Right atrium auricular region (tissue), 2 donors: ENCODE measurements around the gene ARHGEF33. TPM values are rescaled to one million over a fixed set of nuclear protein-coding genes. Genes with fewer than 3 reads are reported as not detected.

Experiments used
- DNase-seq: peaks from one replicate; pipeline ENCODE4 v3.0.0-alpha.2; 2019; ENCODE audit warnings: low spot score
- H3K27ac ChIP-seq, 2 donors: fragments of 200-600 bp; sonication (generic); 1 replicate in 1 of 2; 2 replicates in 1 of 2; pipeline ENCODE4 v1.5.1; 2016 to 2019
- H3K27me3 ChIP-seq, 2 donors: fragments of 200-600 bp; sonication (generic); one replicate each; pipeline versions ENCODE4 v1.5.1 to v1.6.0; 2017 to 2019
- H3K36me3 ChIP-seq: fragments of 200-600 bp; sonication (generic); one replicate; pipeline ENCODE4 v1.5.1; 2016
- H3K4me1 ChIP-seq, 2 donors: fragments of 200-600 bp; sonication (generic); one replicate each; pipeline versions ENCODE4 v1.5.1 to v1.6.0; 2017 to 2019
- H3K4me3 ChIP-seq, 2 donors: fragments of 200-600 bp; sonication (generic); 1 replicate in 1 of 2; 2 replicates in 1 of 2; pipeline ENCODE4 v1.5.1; 2017 to 2019; ENCODE audit warnings: mild to moderate bottlenecking in 1 of 2, moderate library complexity in 1 of 2
- H3K9me3 ChIP-seq, 2 donors: fragments of 200-600 bp; sonication (generic); one replicate each; pipeline ENCODE4 v1.5.1; 2019
- total RNA-seq, 2 donors: library from RNA; depleted of rRNA; stranded (reverse); fragments of >200 nt; gene quantifications; one replicate each; pipeline ENCODE4 v1.1.0, GENCODE V29; 2016
- TF ChIP-seq, protein P1 (sequence below), 2 donors: fragments of 200-600 bp; sonication (generic); IDR thresholded peaks; one replicate each; pipeline ENCODE4 v1.5.1; 2019; ENCODE audit warnings: antibody characterized with exemption in 2 of 2

The ARHGEF33 gene
- total RNA-seq, 2 donors from 2014 or later = 0.24 to 1.0 TPM

GRCh38 chr2:39017334-39017733 is 127.7 kb downstream of the ARHGEF33 start:
- DNase-seq = no peak
- Histone ChIP-seq H3K4me1 (peaks cover 0 to 13% of the 10 kb centered on the region in 2 donors), H3K27ac (no peak overlapping the region), H3K4me3 (no peak overlapping the region), H3K27me3 (no peaks in the 10 kb centered on the region), H3K36me3 (peaks cover 13% of the 10 kb centered on the region), H3K9me3 (no peaks in the 10 kb centered on the region)
- TF ChIP-seq, protein P1, sequence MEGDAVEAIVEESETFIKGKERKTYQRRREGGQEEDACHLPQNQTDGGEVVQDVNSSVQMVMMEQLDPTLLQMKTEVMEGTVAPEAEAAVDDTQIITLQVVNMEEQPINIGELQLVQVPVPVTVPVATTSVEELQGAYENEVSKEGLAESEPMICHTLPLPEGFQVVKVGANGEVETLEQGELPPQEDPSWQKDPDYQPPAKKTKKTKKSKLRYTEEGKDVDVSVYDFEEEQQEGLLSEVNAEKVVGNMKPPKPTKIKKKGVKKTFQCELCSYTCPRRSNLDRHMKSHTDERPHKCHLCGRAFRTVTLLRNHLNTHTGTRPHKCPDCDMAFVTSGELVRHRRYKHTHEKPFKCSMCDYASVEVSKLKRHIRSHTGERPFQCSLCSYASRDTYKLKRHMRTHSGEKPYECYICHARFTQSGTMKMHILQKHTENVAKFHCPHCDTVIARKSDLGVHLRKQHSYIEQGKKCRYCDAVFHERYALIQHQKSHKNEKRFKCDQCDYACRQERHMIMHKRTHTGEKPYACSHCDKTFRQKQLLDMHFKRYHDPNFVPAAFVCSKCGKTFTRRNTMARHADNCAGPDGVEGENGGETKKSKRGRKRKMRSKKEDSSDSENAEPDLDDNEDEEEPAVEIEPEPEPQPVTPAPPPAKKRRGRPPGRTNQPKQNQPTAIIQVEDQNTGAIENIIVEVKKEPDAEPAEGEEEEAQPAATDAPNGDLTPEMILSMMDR (IDR thresholded peaks at IDR 0.05) = no peak

DNA sequence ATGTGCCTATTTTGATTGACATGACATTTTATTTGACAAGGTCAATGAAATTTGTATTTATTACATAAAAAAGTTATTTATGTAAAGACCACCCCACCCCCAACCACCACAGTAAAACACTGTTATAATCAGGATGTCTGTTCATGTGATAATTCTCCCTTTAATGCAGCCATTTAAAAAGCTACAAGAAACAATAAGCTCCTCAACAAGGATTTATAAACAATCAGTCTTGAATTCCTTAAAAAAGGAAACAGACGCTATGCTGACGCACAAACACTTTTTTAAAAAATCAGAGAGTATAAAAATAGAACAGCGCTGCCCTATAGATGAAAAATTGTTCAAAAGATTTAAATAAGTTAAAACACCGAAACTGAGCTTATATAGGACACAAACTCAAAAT is 129.0 kb downstream of the ARHGEF33 start:
- Histone ChIP-seq H3K27ac (peak overlapping the region; percentile 13 to 60), H3K4me3 (no peak overlapping the region), H3K9me3 (no peaks in the 10 kb centered on the region), H3K36me3 (peaks cover 9% of the 10 kb centered on the region), H3K27me3 (no peaks in the 10 kb centered on the region), H3K4me1 (peaks cover 0 to 13% of the 10 kb centered on the region in 2 donors)
- TF ChIP-seq, protein P1 (IDR thresholded peaks at IDR 0.05) = no peak
- DNase-seq = no peak

GRCh38 chr2:39020383-39020782 is 130.7 kb downstream of the ARHGEF33 start:
- H3K9me3 ChIP-seq = no peaks in the 10 kb centered on the region
- H3K36me3 ChIP-seq = peaks cover 9% of the 10 kb centered on the region
- peak overlapping the region in 1 of 2 donors; percentile 19 for H3K27ac ChIP-seq
- no peak overlapping the region for H3K4me3 ChIP-seq
- DNase-seq = no peak
- H3K27me3 ChIP-seq = no peaks in the 10 kb centered on the region
- peaks cover 0 to 13% of the 10 kb centered on the region in 2 donors for H3K4me1 ChIP-seq
- TF ChIP-seq, protein P1 (IDR thresholded peaks at IDR 0.05) = no peak

- Histone ChIP-seq H3K4me3 (peak overlapping the region in 1 of 2 donors; percentile 23), H3K9me3 (no peaks in the 10 kb centered on the region), H3K36me3 (peaks cover 9% of the 10 kb centered on the region), H3K27ac (peak overlapping the region; percentile 28 to 36), H3K27me3 (no peaks in the 10 kb centered on the region), H3K4me1 (peaks cover 0 to 2% of the 10 kb centered on the region in 2 donors)
- no peak for DNase-seq
- TF ChIP-seq, protein P1 (IDR thresholded peaks at IDR 0.05) = no peak
These were observed 133.1 kb downstream of the ARHGEF33 start for GRCh38 chr2:39022642-39023235.

- Histone ChIP-seq H3K27ac (peak overlapping the region in 1 of 2 donors; percentile 13), H3K36me3 (peaks cover 9% of the 10 kb centered on the region), H3K9me3 (no peaks in the 10 kb centered on the region), H3K4me1 (no peaks in the 10 kb centered on the region), H3K4me3 (no peak overlapping the region), H3K27me3 (no peaks in the 10 kb centered on the region)
- TF ChIP-seq, protein P1 (IDR thresholded peaks at IDR 0.05) = no peak
- DNase-seq = no peak
These were observed 134.0 kb downstream of the ARHGEF33 start for GRCh38 chr2:39023649-39024048.

DNA sequence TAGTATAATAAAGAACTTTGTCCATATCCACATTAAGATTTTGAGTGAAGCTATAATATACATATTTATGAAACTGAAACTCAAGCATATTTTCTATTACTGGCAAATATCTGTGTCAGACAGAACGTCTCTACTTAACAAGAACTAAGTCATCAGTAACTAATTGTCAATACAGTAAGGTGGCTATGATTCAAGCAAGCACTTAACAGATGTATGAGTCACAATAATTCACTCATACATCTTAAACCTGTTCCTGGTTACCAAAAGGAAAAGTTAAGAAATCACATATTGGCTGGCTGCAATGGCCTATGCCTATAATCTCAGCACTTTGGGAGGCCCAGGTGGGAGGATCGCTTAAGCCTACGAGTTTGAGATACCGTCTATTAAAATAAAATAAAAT is 135.2 kb downstream of the ARHGEF33 start:
- no peak for DNase-seq
- Histone ChIP-seq H3K36me3 (peaks cover 9% of the 10 kb centered on the region), H3K9me3 (no peaks in the 10 kb centered on the region), H3K27ac (no peak overlapping the region), H3K4me1 (no peaks in the 10 kb centered on the region), H3K27me3 (no peaks in the 10 kb centered on the region), H3K4me3 (no peak overlapping the region)
- TF ChIP-seq, protein P1 (IDR thresholded peaks at IDR 0.05) = no peak
